ENCODE measurements around the gene LGALS8. TPM values are rescaled to one million over a fixed set of nuclear protein-coding genes. Genes with fewer than 3 reads are reported as not detected.
A peak's percentile ranks its signal among the peaks of the same experiment; 100 is the strongest.
"Not testable (repeated sequence)": the region's sequence is repeated elsewhere in the genome, so short reads cannot be mapped to it uniquely, and the experiment has no call there.

Gene LGALS8
- total RNA-seq, 2 donors from 2014 or later = 114 to 253 TPM

- H3K27ac Mint-ChIP-seq = no peak overlapping the region
- no peaks in the 10 kb centered on the region for H3K9me3 Mint-ChIP-seq
- H3K27me3 Mint-ChIP-seq = no peaks in the 10 kb centered on the region
- no peak overlapping the region for H3K4me3 Mint-ChIP-seq
- H3K36me3 Mint-ChIP-seq (ENCODE audit: low read depth) = no peaks in the 10 kb centered on the region
- no peak for ATAC-seq (replicated peaks)
- peaks cover 10% of the 10 kb centered on the region for H3K4me1 Mint-ChIP-seq
Observed at GRCh38 chr1:236501093-236501492, 22.7 kb upstream of the LGALS8 start.

DNA sequence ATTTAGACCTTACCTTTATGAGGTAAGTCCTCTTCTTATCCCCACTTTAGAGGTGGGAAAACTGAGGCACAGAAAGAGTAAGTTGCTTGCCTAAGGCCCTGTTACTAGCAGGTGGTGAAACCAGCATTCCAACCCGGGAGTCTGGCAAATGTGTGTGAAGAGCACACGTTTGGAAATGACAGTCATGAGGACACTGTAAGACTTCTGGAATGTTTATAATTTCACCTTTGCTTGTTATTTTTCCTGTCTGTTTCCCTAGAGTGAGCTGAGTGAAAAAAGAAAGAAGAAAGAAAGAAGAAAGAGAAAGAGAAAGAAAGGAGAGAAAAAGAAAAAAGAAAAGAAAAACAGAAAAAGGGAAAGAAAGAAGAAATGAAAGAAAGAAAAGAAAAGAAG is 21.2 kb upstream of the LGALS8 start:
- peak overlapping the region; percentile 94 for H3K27ac Mint-ChIP-seq
- no peaks in the 10 kb centered on the region for H3K9me3 Mint-ChIP-seq
- no peak for ATAC-seq (replicated peaks)
- H3K4me3 Mint-ChIP-seq = peak overlapping the region; percentile 80
- no peaks in the 10 kb centered on the region for H3K36me3 Mint-ChIP-seq (ENCODE audit: low read depth)
- peaks cover 13% of the 10 kb centered on the region for H3K4me1 Mint-ChIP-seq
- no peaks in the 10 kb centered on the region for H3K27me3 Mint-ChIP-seq

DNA sequence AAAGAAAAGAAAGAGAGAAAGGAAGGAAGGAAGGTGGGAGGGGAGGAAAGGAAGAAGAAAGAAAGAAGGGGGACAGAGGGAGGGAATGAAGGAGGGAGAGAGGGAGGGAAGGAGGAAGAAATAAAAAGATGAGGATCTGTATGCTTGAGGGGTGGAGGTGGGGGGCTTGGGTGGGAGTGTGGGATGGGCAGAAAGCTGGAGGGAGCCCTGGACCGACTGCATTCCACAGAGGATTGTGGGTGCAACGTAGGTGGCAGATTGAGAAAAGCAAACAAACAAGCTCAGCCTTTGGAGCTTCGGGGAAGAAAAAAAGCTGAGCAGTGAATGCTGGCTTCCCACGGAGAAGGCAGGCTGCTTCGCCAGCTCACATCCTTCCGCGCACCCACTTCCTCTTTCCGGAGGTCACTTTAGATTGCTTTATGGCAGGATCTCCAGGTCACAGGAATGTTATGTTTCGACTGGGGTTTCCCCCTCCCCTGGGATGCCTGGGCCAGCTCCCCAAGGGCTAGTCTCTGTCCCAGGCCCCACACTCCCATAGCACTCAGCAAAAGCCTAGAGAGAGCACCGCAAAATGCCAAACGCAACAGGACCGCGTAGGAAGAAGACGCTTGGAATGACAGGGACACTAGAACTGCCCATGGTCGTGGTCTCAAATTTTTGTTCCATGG is 20.7 kb upstream of the LGALS8 start:
- peak; percentile 63 for ATAC-seq (replicated peaks)
- Mint-ChIP-seq H3K27ac (peak overlapping the region; percentile 94), H3K4me3 (peak overlapping the region; percentile 80), H3K9me3 (no peaks in the 10 kb centered on the region), H3K4me1 (peaks cover 14% of the 10 kb centered on the region), H3K36me3 (ENCODE audit: low read depth) (no peaks in the 10 kb centered on the region), H3K27me3 (no peaks in the 10 kb centered on the region)

DNA sequence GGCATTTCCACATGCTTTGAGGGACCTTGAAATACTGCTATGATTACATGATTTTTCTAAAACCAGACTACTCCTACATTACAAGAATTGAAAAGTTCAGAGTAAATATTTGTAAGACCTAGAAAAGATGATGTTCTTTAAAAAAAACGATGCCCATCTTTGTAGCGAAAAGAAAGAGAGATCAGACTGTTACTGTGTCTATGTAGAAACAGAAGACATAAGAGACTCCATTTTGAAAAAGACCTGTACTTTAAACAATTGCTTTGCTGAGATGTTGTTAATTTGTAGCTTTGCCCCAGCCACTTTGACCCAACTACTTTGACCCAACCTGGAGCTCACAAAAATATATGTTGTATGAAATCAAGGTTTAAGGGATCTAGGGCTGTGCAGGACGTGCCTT is 19.4 kb upstream of the LGALS8 start:
- peaks cover 24% of the 10 kb centered on the region for H3K4me1 Mint-ChIP-seq
- H3K9me3 Mint-ChIP-seq; H3K27ac Mint-ChIP-seq; H3K36me3 Mint-ChIP-seq (ENCODE audit: low read depth); H3K27me3 Mint-ChIP-seq; ATAC-seq (replicated peaks); H3K4me3 Mint-ChIP-seq: not testable (repeated sequence)

- H3K4me3 Mint-ChIP-seq = peak overlapping the region; percentile 55
- no peaks in the 10 kb centered on the region for H3K9me3 Mint-ChIP-seq
- H3K36me3 Mint-ChIP-seq (ENCODE audit: low read depth) = no peaks in the 10 kb centered on the region
- H3K27ac Mint-ChIP-seq = peak overlapping the region; percentile 59
- H3K4me1 Mint-ChIP-seq = peaks cover 36% of the 10 kb centered on the region
- H3K27me3 Mint-ChIP-seq = no peaks in the 10 kb centered on the region
- peak; percentile 55 for ATAC-seq (replicated peaks)
Observed at GRCh38 chr1:236507022-236507700, 16.6 kb upstream of the LGALS8 start.

DNA sequence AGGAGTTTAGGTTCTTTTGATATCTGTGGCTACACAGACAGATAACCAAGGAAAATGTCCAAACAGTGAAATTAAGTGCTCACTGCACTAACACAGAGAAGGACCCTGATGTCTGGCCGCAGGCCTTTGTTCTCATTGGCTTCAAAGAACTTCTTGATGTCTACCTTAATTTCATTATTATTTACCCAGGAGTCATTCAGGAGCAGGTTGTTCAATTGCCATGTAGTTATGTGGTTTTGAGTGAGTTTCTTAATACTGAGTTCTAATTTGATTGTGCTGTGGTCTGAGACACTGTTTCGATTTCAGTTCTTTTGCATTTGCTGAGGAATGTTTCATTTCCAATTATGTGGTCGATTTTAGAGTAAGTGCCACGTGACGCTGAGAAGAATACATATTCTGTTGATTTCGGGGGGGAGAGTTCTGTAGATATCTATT is 15.2 kb upstream of the LGALS8 start:
- Mint-ChIP-seq H3K9me3 (no peaks in the 10 kb centered on the region), H3K27ac (peak overlapping the region; percentile 74), H3K4me1 (peaks cover 26% of the 10 kb centered on the region), H3K36me3 (ENCODE audit: low read depth) (no peaks in the 10 kb centered on the region), H3K27me3 (no peaks in the 10 kb centered on the region), H3K4me3 (peak overlapping the region; percentile 55)
- peak; percentile 71 for ATAC-seq (replicated peaks)

DNA sequence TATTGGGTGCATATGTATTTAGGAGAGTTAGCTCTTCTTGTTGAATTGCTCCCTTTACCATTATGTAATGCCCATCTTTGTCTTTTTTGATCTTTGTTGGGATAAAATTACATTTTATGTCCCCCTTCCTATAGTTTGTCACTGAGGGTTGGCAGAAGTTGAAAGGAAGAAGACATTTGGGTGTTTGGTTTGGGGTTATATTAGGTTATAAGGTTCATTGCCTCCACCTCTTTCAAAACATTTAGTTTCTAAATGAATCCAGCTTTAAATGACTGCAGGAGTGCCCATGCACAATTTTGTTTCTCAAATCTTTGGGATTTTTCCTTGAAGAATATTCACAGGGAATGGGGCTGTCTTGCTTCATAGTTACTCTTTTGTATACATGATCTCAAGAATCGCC is 14.6 kb upstream of the LGALS8 start:
- no peaks in the 10 kb centered on the region for H3K9me3 Mint-ChIP-seq
- no peak for ATAC-seq (replicated peaks)
- H3K27ac Mint-ChIP-seq = peak overlapping the region; percentile 74
- H3K4me1 Mint-ChIP-seq = peaks cover 26% of the 10 kb centered on the region
- H3K36me3 Mint-ChIP-seq (ENCODE audit: low read depth) = no peaks in the 10 kb centered on the region
- peak overlapping the region; percentile 55 for H3K4me3 Mint-ChIP-seq
- H3K27me3 Mint-ChIP-seq = no peaks in the 10 kb centered on the region

DNA sequence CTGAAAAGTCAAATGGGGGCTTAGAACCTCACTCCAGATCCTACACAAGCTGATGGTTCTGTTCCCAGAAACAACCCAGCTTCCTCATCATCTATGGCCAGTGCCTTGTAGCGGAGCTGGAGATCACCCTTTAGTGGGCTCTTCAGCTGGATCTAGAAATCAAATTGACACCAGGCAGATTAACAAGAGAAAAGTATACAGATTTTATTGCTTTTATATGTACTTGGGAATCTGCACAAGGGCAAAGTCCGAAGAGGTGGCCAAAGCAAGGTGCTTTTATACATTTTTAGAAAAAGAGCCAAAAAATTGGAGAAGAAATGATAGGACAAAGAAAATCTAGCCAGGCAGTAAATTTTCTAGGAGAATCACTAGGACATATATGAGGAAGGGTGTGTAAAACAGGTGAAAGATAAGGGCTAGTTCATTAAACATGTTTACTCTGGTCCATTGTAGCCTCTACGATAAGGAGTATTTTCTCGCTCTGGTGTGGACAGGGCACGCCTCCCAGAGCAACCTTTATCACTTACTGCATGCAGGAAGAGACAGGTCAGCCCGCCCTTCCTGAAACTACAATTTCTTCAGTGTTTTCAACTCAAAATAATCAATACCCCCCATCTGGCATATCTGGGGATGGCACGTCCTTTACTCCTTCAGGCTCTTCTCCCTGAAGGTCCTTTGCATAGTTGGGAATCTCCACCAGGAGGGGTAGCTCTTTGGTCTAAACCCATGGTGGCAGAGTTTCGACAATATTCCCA is 14.0 kb upstream of the LGALS8 start:
- Mint-ChIP-seq H3K4me1 (peaks cover 26% of the 10 kb centered on the region), H3K27me3 (no peaks in the 10 kb centered on the region)
- ATAC-seq (replicated peaks) = no peak

DNA sequence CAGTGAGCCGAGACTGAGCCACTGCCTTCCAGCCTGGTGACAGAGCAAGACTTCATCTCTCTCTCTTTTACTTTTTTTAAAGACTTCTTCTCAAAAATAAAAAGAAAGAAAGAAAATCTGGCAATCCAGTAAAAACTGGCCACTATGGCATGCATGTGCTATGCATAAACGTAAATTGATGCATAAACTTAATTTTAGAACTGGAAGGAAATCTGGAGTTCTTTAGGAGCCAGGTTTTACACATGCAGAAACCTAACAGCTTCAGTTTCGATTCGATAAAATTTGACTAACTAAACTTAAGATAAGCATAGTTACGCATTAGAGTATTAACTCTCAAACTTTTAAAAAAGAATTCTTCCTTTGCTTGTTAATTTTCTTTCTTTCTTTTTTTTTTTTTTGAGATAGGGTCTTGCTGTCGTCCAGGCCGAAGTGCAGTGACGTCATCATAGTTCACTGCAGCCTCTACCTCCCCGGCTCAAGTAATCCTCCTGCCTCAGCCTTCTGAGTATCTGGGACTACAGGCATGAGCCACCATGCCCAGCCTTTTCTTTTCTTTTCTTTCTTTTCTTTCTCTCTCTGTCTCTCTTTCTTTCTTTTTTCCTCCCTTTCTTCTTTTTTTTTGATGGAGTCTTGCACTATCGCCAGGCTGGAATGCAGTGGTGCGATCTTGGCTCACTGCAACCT is 11.9 kb upstream of the LGALS8 start:
- Mint-ChIP-seq H3K27me3 (no peaks in the 10 kb centered on the region), H3K4me3 (no peak overlapping the region), H3K36me3 (ENCODE audit: low read depth) (no peaks in the 10 kb centered on the region), H3K4me1 (peaks cover 41% of the 10 kb centered on the region), H3K9me3 (no peaks in the 10 kb centered on the region), H3K27ac (no peak overlapping the region)
- ATAC-seq (replicated peaks) = no peak

More for the DNA sequence above, 14.0 kb upstream of the LGALS8 start:
- H3K27ac Mint-ChIP-seq = peak overlapping the region; percentile 74
- H3K4me3 Mint-ChIP-seq = peak overlapping the region; percentile 55
- no peaks in the 10 kb centered on the region for H3K36me3 Mint-ChIP-seq (ENCODE audit: low read depth)
- H3K9me3 Mint-ChIP-seq = no peaks in the 10 kb centered on the region

- no peaks in the 10 kb centered on the region for H3K36me3 Mint-ChIP-seq (ENCODE audit: low read depth)
- peak overlapping the region; percentile 45 for H3K27ac Mint-ChIP-seq
- ATAC-seq (replicated peaks) = no peak
- no peaks in the 10 kb centered on the region for H3K27me3 Mint-ChIP-seq
- no peaks in the 10 kb centered on the region for H3K9me3 Mint-ChIP-seq
- H3K4me1 Mint-ChIP-seq = peaks cover 33% of the 10 kb centered on the region
- peak overlapping the region; percentile 78 for H3K4me3 Mint-ChIP-seq
Observed at GRCh38 chr1:236514703-236515442, 8.9 kb upstream of the LGALS8 start.

DNA sequence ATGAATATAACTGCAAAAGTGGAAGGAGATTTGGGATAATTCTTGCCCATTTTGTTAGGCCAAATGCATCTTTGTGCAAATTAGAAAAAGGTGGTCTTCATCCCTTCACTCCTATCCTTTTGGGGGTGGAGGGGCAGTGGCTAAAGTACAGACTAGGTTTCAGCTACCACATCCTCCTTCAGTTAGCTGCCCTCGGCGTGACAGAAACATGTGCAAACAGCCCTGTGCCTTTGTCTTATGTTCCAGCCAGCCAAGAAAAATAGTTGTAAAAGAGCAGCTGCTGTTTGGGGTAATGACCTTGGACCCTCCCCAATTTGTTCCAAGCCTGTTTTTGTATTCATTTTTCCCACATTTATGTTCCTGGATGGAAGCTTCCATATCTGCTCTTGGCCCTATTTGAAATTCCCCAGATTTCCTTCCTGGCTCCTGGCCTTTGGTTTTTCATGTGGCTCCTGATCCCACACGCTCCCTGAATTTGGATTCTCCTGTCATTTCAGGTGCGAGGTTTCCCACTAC is 8.3 kb upstream of the LGALS8 start:
- ATAC-seq (replicated peaks) = no peak
- H3K4me1 Mint-ChIP-seq = peaks cover 31% of the 10 kb centered on the region
- no peaks in the 10 kb centered on the region for H3K27me3 Mint-ChIP-seq
- peak overlapping the region; percentile 89 for H3K27ac Mint-ChIP-seq
- peak overlapping the region; percentile 78 for H3K4me3 Mint-ChIP-seq
- H3K9me3 Mint-ChIP-seq = no peaks in the 10 kb centered on the region
- H3K36me3 Mint-ChIP-seq (ENCODE audit: low read depth) = no peaks in the 10 kb centered on the region

DNA sequence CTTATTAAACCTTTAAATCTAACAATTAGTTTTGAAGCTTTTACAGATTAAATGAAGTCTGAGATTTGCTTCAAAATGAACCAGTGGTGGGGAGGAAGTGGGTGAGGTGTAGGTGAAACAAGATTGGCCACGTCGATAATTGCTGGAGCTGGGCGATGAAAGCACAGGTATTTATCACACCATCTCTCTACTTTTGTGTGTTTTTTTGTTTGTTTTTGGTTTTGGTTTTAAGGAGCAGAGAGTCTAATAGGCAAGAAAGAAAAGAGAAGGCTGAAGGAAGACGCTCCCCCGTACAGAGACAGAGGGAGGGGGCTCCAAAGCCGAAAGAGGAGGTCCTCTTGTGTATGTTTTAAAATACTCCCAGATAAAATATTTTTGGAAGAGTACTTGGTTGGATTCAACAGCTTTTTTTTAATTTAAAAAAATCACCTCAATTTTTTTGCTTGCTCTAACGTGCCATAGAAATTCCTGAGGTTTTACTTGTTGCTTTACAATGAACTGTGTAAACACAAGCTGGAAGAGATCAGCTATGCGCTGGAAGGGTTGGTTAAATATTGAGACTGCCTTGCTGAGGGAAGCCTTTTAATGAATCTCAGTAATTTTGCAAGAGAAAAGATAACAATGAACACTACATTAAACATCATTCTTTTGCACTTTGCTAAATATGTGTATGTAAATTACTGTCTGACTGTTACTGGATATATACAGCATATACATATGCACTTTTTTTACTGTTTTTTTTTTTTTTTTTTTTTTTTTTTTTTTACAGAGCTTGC is 6.7 kb upstream of the LGALS8 start:
- no peaks in the 10 kb centered on the region for H3K36me3 Mint-ChIP-seq (ENCODE audit: low read depth)
- H3K9me3 Mint-ChIP-seq = no peaks in the 10 kb centered on the region
- H3K4me1 Mint-ChIP-seq = peaks cover 31% of the 10 kb centered on the region
- H3K27me3 Mint-ChIP-seq = no peaks in the 10 kb centered on the region
- H3K27ac Mint-ChIP-seq = peak overlapping the region; percentile 89
- peak; percentile 84 for ATAC-seq (replicated peaks)
- H3K4me3 Mint-ChIP-seq = peak overlapping the region; percentile 78

DNA sequence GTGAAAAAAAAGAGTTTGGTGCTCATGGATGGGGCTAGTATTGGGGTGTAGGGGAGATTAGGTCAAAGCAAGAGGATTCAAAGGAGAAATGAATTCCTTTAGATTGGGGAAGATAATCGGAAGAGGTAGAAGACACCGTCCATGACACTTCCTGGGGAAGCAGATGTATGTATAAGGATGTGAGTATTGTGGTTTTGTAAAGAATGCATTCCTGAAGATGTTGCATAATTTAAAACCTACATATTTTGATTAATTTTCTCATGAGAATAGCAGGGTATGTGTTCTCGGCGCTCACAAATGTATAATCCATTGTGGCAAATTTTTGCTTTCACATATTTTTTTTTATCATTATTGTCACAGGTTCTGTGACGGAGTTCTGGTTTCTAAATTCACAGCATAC is 5.5 kb upstream of the LGALS8 start:
- no peak for ATAC-seq (replicated peaks)
- peak overlapping the region; percentile 7 for H3K27ac Mint-ChIP-seq
- H3K27me3 Mint-ChIP-seq = no peaks in the 10 kb centered on the region
- peak overlapping the region; percentile 78 for H3K4me3 Mint-ChIP-seq
- peaks cover 4% of the 10 kb centered on the region for H3K36me3 Mint-ChIP-seq (ENCODE audit: low read depth)
- H3K9me3 Mint-ChIP-seq = no peaks in the 10 kb centered on the region
- peaks cover 36% of the 10 kb centered on the region for H3K4me1 Mint-ChIP-seq

Measured in activated T-helper 17 cell treated with anti-CD3 and anti-CD28 coated beads, Interleukin-2, amount 50 U/mL, for 72 hours (primary cell).